Measurements from ENCODE around the gene WEE2.

DNA sequence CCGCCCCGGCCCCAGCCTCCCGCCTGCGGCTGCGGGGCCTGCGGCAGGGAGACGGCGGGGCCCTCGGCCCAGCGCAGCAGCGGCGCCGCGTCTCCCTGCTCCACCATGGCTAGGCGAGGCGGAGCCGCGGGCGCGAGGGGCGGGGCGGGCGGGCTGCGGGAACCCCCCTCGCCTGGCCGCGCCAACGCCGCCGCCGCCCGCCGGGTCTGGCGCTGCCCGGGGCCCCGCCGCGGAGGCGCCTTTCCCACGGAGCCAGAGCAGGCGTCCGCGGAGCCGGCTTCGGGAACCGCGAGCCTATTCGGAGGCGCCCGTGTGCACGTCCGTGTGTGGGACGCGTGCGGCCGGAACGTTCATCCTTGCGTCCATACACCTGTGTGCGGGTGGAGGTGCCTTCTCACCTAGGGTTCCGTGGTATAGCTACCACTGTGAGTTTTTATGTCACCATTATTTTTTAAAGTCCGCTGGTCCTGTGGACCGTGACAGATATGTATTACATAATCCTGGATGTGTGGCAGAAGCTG is 6.0 kb upstream of the WEE2 start, which contains the start of gene DENND11:
- TF ChIP-seq, protein P1, sequence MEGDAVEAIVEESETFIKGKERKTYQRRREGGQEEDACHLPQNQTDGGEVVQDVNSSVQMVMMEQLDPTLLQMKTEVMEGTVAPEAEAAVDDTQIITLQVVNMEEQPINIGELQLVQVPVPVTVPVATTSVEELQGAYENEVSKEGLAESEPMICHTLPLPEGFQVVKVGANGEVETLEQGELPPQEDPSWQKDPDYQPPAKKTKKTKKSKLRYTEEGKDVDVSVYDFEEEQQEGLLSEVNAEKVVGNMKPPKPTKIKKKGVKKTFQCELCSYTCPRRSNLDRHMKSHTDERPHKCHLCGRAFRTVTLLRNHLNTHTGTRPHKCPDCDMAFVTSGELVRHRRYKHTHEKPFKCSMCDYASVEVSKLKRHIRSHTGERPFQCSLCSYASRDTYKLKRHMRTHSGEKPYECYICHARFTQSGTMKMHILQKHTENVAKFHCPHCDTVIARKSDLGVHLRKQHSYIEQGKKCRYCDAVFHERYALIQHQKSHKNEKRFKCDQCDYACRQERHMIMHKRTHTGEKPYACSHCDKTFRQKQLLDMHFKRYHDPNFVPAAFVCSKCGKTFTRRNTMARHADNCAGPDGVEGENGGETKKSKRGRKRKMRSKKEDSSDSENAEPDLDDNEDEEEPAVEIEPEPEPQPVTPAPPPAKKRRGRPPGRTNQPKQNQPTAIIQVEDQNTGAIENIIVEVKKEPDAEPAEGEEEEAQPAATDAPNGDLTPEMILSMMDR (IDR thresholded peaks at IDR 0.05): no peak
- TF ChIP-seq POLR2A (IDR thresholded peaks at IDR 0.05): peak in 1 of 3 donors; percentile 37
